GM23338 (cell line): ENCODE measurements around the gene TMEM250. TPM values are rescaled to one million over a fixed set of nuclear protein-coding genes. Genes with fewer than 3 reads are reported as not detected.
A peak's percentile ranks its signal among the peaks of the same experiment; 100 is the strongest.

Experiments used
- ATAC-seq: fragments of 200-7000 bp; cut with Tn5 transposase; 3 replicates; pipeline ENCODE4 v1.9.1; 2020
- DNase-seq: peaks from one replicate; pipeline ENCODE4 v3.0.0-alpha.2; 2015; ENCODE audit warnings: low spot score
- H2AFZ ChIP-seq: fragments of 200-600 bp; sonication (generic); 2 replicates; pipeline ENCODE4 v1.8.0; 2016; ENCODE audit warnings: antibody characterized with exemption, mild to moderate bottlenecking, moderate library complexity
- H3F3A ChIP-seq: fragments of 200-600 bp; sonication (generic); replicated peaks from 2 replicates; pipeline ENCODE4 v1.8.0; 2017; ENCODE audit warnings: antibody characterized with exemption, mixed run types, low read depth
- H3K27ac ChIP-seq: fragments of 200-600 bp; sonication (generic); 2 replicates; pipeline ENCODE4 v1.6.1; 2016; ENCODE audit warnings: low read depth
- H3K27me3 ChIP-seq: fragments of 200-600 bp; sonication (generic); 2 replicates; pipeline ENCODE4 v1.8.0; 2016; ENCODE audit warnings: mild to moderate bottlenecking, mixed run types, moderate library complexity; ENCODE audit not compliant: insufficient read depth
- H3K36me3 ChIP-seq: fragments of 200-600 bp; sonication (generic); 2 replicates; pipeline ENCODE4 v1.8.0; 2016; ENCODE audit warnings: mild to moderate bottlenecking; ENCODE audit not compliant: insufficient read depth
- H3K4me1 ChIP-seq: fragments of 200-600 bp; sonication (generic); 2 replicates; pipeline ENCODE4 v1.8.0; 2016; ENCODE audit warnings: mild to moderate bottlenecking, moderate library complexity; ENCODE audit not compliant: insufficient read depth
- H3K4me2 ChIP-seq: fragments of 200-600 bp; sonication (generic); 2 replicates; pipeline ENCODE4 v1.7.1; 2017; ENCODE audit warnings: mixed run types
- H3K4me3 ChIP-seq: fragments of 200-600 bp; sonication (generic); 2 replicates; pipeline ENCODE4 v1.6.1; 2016; ENCODE audit warnings: mixed run types
- H3K79me2 ChIP-seq: fragments of 200-600 bp; sonication (generic); replicated peaks from 2 replicates; pipeline ENCODE4 v1.8.0; 2017; ENCODE audit warnings: mild to moderate bottlenecking; ENCODE audit not compliant: insufficient read depth
- H3K9me2 ChIP-seq: fragments of 200-600 bp; sonication (generic); 2 replicates; pipeline ENCODE4 v1.8.0; 2017; ENCODE audit not compliant: insufficient read depth
- H4K20me1 ChIP-seq: fragments of 200-600 bp; sonication (generic); replicated peaks from 2 replicates; pipeline ENCODE4 v1.8.0; 2017; ENCODE audit warnings: mild to moderate bottlenecking; ENCODE audit not compliant: insufficient read depth
- H3K27ac Mint-ChIP-seq: 2 replicates; pipeline ENCODE4 v1.8.0; 2020; ENCODE audit warnings: inconsistent platforms, mild to moderate bottlenecking, moderate library complexity, mixed read lengths
- H3K27me3 Mint-ChIP-seq: 3 replicates; pipeline ENCODE4 v1.8.0; 2022; ENCODE audit warnings: low read depth, mild to moderate bottlenecking, moderate library complexity, mixed read lengths, inconsistent platforms; ENCODE audit not compliant: insufficient read depth, poor library complexity
- H3K36me3 Mint-ChIP-seq: 3 replicates; pipeline ENCODE4 v1.8.0; 2021; ENCODE audit warnings: low read depth, mild to moderate bottlenecking, inconsistent platforms, moderate library complexity, mixed read lengths
- H3K4me1 Mint-ChIP-seq: 3 replicates; pipeline ENCODE4 v1.8.0; 2020; ENCODE audit warnings: mild to moderate bottlenecking, inconsistent platforms, mixed read lengths
- H3K4me3 Mint-ChIP-seq: 3 replicates; pipeline ENCODE4 v1.8.0; 2021; ENCODE audit warnings: moderate library complexity, mild to moderate bottlenecking, inconsistent platforms, mixed read lengths
- H3K9me3 Mint-ChIP-seq: 3 replicates; pipeline ENCODE4 v1.8.0; 2020; ENCODE audit warnings: moderate library complexity, mild to moderate bottlenecking, inconsistent platforms, mixed read lengths
- CREB1 ChIP-seq: fragments of 250-450 bp; sonication (Bioruptor Pico); IDR thresholded peaks from 2 replicates; pipeline ENCODE4 v1.5.0; 2020; ENCODE audit warnings: low read depth, mild to moderate bottlenecking, moderate library complexity
- EZH2phosphoT487 ChIP-seq: fragments of 200-600 bp; sonication (generic); IDR thresholded peaks from one replicate; pipeline ENCODE4 v1.8.1; 2018; ENCODE audit warnings: antibody characterized with exemption; ENCODE audit not compliant: unreplicated experiment
- NANOG ChIP-seq: IDR thresholded peaks from 2 replicates; pipeline ENCODE4 v1.6.1; 2016; ENCODE audit warnings: antibody characterized with exemption, borderline replicate concordance
- POLR2AphosphoS5 ChIP-seq: IDR thresholded peaks from 2 replicates; pipeline ENCODE4 v1.6.1; 2016; ENCODE audit warnings: antibody characterized with exemption, low read depth
- ZNF331 ChIP-seq: fragments of 250-450 bp; sonication (Bioruptor Pico); IDR thresholded peaks from 2 replicates; pipeline ENCODE4 v1.5.0; 2020; ENCODE audit warnings: low read depth, mild to moderate bottlenecking, moderate library complexity
- polyA plus RNA-seq: library from polyadenylated mRNA; unstranded; fragments of >200 nt; fragmentation: Nextera tagmentation; extraction: Ambion mirVana; gene quantifications from 2 replicates; pipeline ENCODE4 v1.2.1, GENCODE V29; 2016
- total RNA-seq: library from RNA; depleted of rRNA; stranded (reverse); fragments of >200 nt; shearing (Covaris generic); gene quantifications from 2 replicates; pipeline ENCODE4 v1.2.3, GENCODE V29; 2014
- TF ChIP-seq, protein P1 (sequence below): IDR thresholded peaks from 2 replicates; pipeline ENCODE4 v1.6.1; 2016; ENCODE audit warnings: antibody characterized with exemption
- TF ChIP-seq, protein P2 (sequence below), 2 experiments: fragments of 200-600 bp in 1 of 2; sonication (generic) in 1 of 2; conservative IDR thresholded peaks; 2 replicates each; pipeline versions ENCODE4 v1.5.1 to v1.6.1; 2016 to 2017; ENCODE audit warnings: antibody characterized with exemption in 2 of 2, low read depth in 2 of 2, mild to moderate bottlenecking in 2 of 2, moderate library complexity in 1 of 2
- TF ChIP-seq, protein P3 (sequence below): IDR thresholded peaks from one replicate; pipeline ENCODE4 v1.6.1; 2018; ENCODE audit warnings: antibody characterized with exemption; ENCODE audit not compliant: unreplicated experiment

Gene TMEM250
- total and polyA plus RNA-seq, 2 experiments from 2014 or later: 12.2 to 39.2 TPM

DNA sequence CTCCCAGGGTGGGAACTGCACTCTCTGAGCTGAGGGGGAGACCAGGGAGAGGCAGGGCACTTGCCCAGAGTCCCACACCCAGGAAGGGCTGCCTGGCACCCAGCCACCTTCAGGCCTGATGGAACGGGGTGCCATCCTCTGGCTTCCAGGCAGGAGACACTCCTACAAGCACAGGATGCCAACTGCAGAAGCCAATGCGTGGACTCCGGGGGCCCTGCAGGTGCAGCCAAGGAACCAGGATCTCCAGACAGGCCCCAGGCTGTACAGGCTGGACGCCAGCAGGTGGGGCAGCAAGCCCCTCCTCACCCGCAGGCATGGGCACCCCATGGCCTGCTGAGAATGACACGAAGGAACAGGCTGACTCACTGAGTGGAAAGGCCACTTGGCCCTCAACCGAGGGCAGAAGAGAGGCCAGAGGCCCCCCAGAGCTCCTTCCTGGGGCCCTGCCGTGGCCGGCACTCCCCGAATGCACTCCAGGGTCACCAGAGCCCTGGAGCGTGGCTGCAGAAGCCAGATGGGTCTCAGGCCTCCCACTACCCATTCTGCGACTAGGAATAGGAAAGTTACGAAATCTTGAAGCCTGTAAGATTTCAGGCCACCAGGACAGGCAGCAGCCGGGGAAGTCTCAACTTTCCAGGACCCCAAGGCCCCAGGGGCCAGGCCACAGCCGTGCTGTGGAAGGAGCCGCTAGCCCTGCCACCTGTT is 39.3 kb downstream of the TMEM250 start:
- no peak overlapping the region for H3K4me3 Mint-ChIP-seq
- H3K36me3 Mint-ChIP-seq: no peaks in the 10 kb centered on the region
- Histone ChIP-seq H3K4me3 (no peak overlapping the region), H3K4me1 (no peaks in the 10 kb centered on the region), H2AFZ (no peak overlapping the region), H3K79me2 (no peaks in the 10 kb centered on the region), H3K27me3 (no peaks in the 10 kb centered on the region), H3K27ac (no peak overlapping the region), H3K36me3 (no peaks in the 10 kb centered on the region), H4K20me1 (no peaks in the 10 kb centered on the region), H3F3A (no peaks in the 10 kb centered on the region), H3K4me2 (no peak overlapping the region), H3K9me2 (no peaks in the 10 kb centered on the region)
- peaks cover 13% of the 10 kb centered on the region for H3K27me3 Mint-ChIP-seq
- H3K27ac Mint-ChIP-seq: peak overlapping the region; percentile 86
- ATAC-seq: no peak
- peaks cover 13% of the 10 kb centered on the region; the same call in 2 of the 3 replicates for H3K4me1 Mint-ChIP-seq
- H3K9me3 Mint-ChIP-seq: no peaks in the 10 kb centered on the region
- DNase-seq: no peak
- TF ChIP-seq, protein P1, sequence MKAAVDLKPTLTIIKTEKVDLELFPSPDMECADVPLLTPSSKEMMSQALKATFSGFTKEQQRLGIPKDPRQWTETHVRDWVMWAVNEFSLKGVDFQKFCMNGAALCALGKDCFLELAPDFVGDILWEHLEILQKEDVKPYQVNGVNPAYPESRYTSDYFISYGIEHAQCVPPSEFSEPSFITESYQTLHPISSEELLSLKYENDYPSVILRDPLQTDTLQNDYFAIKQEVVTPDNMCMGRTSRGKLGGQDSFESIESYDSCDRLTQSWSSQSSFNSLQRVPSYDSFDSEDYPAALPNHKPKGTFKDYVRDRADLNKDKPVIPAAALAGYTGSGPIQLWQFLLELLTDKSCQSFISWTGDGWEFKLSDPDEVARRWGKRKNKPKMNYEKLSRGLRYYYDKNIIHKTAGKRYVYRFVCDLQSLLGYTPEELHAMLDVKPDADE: no peak
- TF ChIP-seq, protein P2, sequence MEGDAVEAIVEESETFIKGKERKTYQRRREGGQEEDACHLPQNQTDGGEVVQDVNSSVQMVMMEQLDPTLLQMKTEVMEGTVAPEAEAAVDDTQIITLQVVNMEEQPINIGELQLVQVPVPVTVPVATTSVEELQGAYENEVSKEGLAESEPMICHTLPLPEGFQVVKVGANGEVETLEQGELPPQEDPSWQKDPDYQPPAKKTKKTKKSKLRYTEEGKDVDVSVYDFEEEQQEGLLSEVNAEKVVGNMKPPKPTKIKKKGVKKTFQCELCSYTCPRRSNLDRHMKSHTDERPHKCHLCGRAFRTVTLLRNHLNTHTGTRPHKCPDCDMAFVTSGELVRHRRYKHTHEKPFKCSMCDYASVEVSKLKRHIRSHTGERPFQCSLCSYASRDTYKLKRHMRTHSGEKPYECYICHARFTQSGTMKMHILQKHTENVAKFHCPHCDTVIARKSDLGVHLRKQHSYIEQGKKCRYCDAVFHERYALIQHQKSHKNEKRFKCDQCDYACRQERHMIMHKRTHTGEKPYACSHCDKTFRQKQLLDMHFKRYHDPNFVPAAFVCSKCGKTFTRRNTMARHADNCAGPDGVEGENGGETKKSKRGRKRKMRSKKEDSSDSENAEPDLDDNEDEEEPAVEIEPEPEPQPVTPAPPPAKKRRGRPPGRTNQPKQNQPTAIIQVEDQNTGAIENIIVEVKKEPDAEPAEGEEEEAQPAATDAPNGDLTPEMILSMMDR (conservative IDR thresholded peaks at IDR 0.05; ENCODE audit: low read depth in 2 of 2): 0 out of 4 replicates have a peak, but pooled peaks of 1 of the 2 experiments have one; percentile 5

DNA sequence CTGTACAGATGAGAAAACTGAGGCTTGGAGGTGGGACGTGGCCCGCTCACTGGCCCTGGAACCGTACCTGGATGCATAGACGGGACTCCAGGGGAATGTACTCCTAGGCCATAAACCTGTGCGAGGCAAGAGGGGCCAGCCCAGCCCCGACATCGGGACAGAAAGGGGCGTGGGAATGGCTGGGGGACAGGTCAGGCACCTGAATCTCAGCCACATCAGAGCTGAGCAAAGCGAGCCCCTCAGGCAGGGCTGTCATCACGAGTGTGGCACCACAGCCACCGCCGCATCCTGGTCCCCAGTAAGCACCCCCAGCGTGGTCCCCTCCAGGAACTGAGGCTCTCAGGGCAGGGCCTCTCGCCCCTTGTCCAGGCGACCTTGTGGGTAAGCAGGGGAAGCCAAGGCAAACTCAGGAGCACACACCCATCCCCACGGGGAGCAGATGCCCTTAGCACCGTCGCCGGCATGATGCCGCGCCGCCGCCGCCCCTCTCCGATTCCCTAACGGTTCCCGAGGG is 40.1 kb downstream of the TMEM250 start:
- H4K20me1 ChIP-seq: no peaks in the 10 kb centered on the region
- TF ChIP-seq CREB1 (CRISPR knock-in tag): no peak
- TF ChIP-seq, protein P1: no peak
- TF ChIP-seq, protein P3, sequence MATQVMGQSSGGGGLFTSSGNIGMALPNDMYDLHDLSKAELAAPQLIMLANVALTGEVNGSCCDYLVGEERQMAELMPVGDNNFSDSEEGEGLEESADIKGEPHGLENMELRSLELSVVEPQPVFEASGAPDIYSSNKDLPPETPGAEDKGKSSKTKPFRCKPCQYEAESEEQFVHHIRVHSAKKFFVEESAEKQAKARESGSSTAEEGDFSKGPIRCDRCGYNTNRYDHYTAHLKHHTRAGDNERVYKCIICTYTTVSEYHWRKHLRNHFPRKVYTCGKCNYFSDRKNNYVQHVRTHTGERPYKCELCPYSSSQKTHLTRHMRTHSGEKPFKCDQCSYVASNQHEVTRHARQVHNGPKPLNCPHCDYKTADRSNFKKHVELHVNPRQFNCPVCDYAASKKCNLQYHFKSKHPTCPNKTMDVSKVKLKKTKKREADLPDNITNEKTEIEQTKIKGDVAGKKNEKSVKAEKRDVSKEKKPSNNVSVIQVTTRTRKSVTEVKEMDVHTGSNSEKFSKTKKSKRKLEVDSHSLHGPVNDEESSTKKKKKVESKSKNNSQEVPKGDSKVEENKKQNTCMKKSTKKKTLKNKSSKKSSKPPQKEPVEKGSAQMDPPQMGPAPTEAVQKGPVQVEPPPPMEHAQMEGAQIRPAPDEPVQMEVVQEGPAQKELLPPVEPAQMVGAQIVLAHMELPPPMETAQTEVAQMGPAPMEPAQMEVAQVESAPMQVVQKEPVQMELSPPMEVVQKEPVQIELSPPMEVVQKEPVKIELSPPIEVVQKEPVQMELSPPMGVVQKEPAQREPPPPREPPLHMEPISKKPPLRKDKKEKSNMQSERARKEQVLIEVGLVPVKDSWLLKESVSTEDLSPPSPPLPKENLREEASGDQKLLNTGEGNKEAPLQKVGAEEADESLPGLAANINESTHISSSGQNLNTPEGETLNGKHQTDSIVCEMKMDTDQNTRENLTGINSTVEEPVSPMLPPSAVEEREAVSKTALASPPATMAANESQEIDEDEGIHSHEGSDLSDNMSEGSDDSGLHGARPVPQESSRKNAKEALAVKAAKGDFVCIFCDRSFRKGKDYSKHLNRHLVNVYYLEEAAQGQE: no peak
- no peak for TF ChIP-seq ZNF331 (CRISPR knock-in tag)
- no peak for TF ChIP-seq NANOG
- no peak for TF ChIP-seq POLR2AphosphoS5
- TF ChIP-seq, protein P2 (conservative IDR thresholded peaks at IDR 0.05; ENCODE audit: low read depth in 2 of 2): no peak
- TF ChIP-seq EZH2phosphoT487: no peak

More for the DNA sequence above, 40.1 kb downstream of the TMEM250 start:
- H3K9me2 ChIP-seq: no peaks in the 10 kb centered on the region
- H3K4me3 ChIP-seq: no peak overlapping the region
- Mint-ChIP-seq H3K36me3 (no peaks in the 10 kb centered on the region), H3K27me3 (peaks cover 13% of the 10 kb centered on the region), H3K27ac (no peak overlapping the region), H3K4me3 (no peak overlapping the region), H3K9me3 (no peaks in the 10 kb centered on the region), H3K4me1 (peaks cover 13% of the 10 kb centered on the region; the same call in 2 of the 3 replicates)
- no peak overlapping the region for H2AFZ ChIP-seq
- DNase-seq (no peak), ATAC-seq (no peak)
- H3K4me1 ChIP-seq: no peaks in the 10 kb centered on the region
- no peaks in the 10 kb centered on the region for H3K27me3 ChIP-seq
- no peak overlapping the region for H3K27ac ChIP-seq
- no peak overlapping the region for H3K4me2 ChIP-seq
- no peaks in the 10 kb centered on the region for H3K79me2 ChIP-seq
- no peaks in the 10 kb centered on the region for H3K36me3 ChIP-seq
- no peaks in the 10 kb centered on the region for H3F3A ChIP-seq
